HG03196 (cell line): Measurements from ENCODE around the gene SSH2.

Experiments used
- ATAC-seq: cut with Tn5 transposase; IDR thresholded peaks from one replicate; pipeline ENCODE4 v1.9.1; 2021; ENCODE audit not compliant: unreplicated experiment

SSH2 gene

DNA sequence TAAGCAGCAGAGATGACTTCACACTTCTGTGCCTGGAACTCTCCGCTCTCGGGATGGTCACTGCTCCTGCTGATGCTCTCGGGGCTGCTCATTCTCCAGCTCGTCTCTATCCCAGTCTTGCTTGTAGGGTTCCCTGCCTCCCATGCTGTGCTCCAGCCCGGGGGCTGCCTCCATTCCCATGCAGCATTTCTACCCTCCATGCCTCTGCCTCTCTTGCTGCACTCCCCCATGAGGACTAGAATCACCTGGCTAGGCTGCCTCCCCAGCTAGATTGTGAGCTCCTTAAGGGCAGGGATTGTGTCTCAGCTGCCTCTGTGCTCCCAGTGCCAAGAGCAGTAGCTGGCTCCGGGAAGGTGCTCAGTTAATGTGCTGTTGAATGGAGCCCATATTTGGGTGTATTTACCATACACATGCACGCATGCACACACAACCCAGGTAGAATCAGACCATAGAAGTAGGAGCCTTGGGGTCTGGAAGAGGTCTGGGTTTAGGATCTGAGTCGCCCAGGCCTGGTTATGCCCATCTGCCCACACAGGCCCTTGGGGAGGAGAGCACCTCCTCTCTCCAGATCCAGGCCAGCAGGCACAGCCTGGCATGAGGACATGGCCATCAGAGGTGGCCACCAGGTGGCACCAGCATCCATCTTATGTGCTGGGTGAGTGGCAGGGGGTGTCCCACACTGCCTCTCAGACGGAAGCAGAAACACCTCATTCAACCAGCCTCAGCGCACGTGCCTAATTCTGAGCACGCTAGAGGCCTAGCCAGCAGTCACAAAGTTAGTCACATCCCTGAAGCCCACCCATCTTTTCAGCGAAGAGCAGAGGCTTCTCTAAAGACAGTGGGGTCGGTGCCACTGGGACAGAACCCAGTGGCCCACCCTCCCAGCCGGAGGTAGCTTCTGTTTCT is 349.9 kb downstream of the SSH2 start:
- peak; percentile 61 for ATAC-seq

- no peak for ATAC-seq
These were observed 351.2 kb downstream of the SSH2 start for GRCh38 chr17:29578626-29579485.

GRCh38 chr17:29577385-29578211 is 352.4 kb downstream of the SSH2 start:
- no peak for ATAC-seq

GRCh38 chr17:29577001-29577370 is 353.0 kb downstream of the SSH2 start:
- ATAC-seq = no peak

DNA sequence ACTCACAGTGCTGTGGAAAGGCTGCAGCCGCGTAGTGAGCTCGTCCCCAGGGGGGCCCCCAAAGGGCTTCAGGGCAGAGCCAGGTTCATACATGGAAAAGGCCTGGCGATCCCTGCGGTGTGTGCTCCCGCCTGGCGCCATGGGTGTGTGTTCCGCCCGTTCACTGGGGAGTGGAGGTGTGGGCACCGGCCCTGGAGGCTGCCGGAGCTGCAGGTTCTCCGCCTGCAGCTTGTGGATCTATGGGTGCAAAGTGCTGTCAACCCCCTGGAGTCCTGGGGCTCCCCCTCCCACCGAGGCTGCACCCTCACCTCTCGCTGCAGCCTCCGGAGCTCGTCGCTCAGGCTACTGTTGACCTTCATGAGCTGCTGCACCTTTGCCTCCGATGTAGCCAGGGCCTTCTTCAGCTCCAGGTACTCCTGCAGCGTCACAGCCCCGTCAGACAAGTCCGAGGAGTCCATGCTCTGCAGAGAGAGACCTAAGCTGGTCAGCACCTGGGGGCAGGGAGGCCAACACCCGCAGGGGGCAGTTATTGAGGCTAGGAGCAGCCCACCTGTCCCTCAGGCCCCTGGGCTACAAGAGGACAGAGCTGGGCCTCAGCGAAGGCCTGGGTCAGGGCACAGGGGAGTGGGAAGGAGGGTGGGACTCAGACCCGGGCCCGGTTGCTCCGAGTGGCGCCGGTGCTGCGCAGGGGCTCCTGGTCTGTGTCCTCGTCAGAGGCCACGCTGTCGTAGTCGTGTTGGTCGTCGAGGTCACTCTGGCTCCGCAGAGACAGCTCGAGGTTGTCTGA is 353.6 kb downstream of the SSH2 start:
- no peak for ATAC-seq
